ENCODE measurements around the gene ANKRD24.
"Not testable (repeated sequence)": the region's sequence is repeated elsewhere in the genome, so short reads cannot be mapped to it uniquely, and the experiment has no call there.

The ANKRD24 gene

DNA sequence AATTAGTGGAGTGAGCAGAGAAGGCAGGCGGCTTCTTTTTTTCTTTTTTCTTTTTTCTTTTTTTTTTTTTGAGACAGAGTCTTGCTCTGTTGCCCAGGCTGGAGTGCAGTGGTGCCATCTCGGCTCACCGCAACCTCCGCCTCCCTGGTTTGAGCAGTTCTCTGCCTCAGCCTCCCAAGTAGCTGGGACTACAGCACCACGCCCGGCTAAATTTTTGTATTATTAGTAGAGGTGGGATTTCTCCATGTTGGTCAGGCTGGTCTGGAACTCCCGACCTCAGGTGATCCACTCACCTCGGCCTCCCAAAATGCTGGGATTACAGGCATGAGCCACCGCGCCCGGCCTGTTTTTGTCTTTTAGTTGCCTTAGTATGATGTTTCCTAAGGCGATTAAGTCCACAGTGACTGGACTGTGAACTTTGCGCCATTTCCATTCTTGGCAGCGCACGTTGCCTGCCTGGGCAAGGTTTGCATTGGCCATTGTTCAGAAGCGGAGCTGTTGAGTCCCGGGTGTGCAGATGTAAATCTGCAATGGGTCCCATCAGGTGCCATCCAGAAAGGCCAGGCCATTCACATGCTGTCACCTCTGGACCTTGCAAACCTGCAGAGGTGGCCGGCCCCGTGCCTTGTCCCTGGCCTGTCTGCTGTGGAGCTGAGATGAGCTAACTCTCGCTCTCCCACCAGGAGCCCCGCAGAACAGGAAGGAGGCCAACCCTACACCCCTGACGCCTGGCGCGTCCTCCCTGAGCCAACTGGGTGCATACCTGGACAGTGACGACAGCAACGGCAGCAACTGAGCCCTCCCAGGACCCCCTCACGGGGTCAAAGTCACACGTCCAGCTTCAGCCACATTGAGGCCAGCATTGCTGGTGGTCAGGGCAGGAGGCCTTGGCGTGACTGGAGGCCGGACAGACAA is 85.7 kb downstream of the ANKRD24 start:
- Histone ChIP-seq H3K27me3 (ENCODE audit: low read depth) (no peaks in the 10 kb centered on the region), H3K36me3 (replicated peaks) (peaks cover 6% of the 10 kb centered on the region), H3K4me1 (no peaks in the 10 kb centered on the region), H3K9me3 (no peaks in the 10 kb centered on the region), H3K4me3 (no peak overlapping the region)
- in situ Hi-C loops (cut with MboI; ENCODE audit: low sequenced_read_pairs) = loop anchor here (5.0 kb wide), 1 partner anchor 84 kb away; no protein-coding TSS in a partner anchor
- no peak for DNase-seq (ENCODE audit: low spot score in 2 of 2)

- in situ Hi-C loops (cut with MboI; ENCODE audit: low sequenced_read_pairs) = loop anchor here (5.0 kb wide), 1 partner anchor 83 kb away; no protein-coding TSS in a partner anchor
- Histone ChIP-seq H3K9me3 (no peaks in the 10 kb centered on the region), H3K36me3 (replicated peaks) (peaks cover 6% of the 10 kb centered on the region), H3K4me1 (no peaks in the 10 kb centered on the region), H3K4me3 (no peak overlapping the region), H3K27me3 (ENCODE audit: low read depth) (no peaks in the 10 kb centered on the region)
- DNase-seq (ENCODE audit: low spot score in 2 of 2) = no peak
These were observed 86.4 kb downstream of the ANKRD24 start for GRCh38 chr19:4268816-4269430.

GRCh38 chr19:4272894-4273293 is 90.4 kb downstream of the ANKRD24 start:
- Histone ChIP-seq H3K27me3 (ENCODE audit: low read depth) (peaks cover 3% of the 10 kb centered on the region), H3K4me1 (no peaks in the 10 kb centered on the region), H3K36me3 (replicated peaks) (peaks cover 6% of the 10 kb centered on the region), H3K9me3 (no peaks in the 10 kb centered on the region), H3K4me3 (no peak overlapping the region)
- in situ Hi-C loops (cut with MboI; ENCODE audit: low sequenced_read_pairs) = no loop called here
- no peak for DNase-seq (ENCODE audit: low spot score in 2 of 2)

DNA sequence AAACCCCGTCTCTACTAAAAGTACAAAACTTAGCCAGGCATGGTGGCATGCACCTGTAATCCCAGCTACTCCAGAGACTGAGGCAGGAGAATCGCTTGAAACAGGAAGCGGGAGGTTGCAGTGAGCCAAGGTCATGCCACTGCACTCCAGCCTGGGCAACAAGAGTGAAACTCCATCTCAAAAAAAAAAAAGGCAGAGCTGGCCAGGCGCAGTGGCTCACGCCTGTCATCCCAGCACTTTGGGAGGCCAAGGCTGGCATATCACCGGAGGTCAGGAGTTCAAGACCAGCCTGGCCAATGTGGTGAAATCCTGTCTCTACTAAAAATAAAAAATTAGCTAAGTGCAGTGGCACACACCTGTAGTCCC is 91.8 kb downstream of the ANKRD24 start:
- in situ Hi-C loops (cut with MboI; ENCODE audit: low sequenced_read_pairs); H3K36me3 ChIP-seq (replicated peaks): not testable (repeated sequence)

More for the DNA sequence above, 91.8 kb downstream of the ANKRD24 start:
- H3K27me3 ChIP-seq (ENCODE audit: low read depth) = peaks cover 13% of the 10 kb centered on the region
- not testable (repeated sequence) for H3K4me1 ChIP-seq; H3K9me3 ChIP-seq; DNase-seq (ENCODE audit: low spot score in 2 of 2); H3K4me3 ChIP-seq
